ENCODE measurements around the gene FXR2.
"Not testable (repeated sequence)": the region's sequence is repeated elsewhere in the genome, so short reads cannot be mapped to it uniquely, and the experiment has no call there.

FXR2 gene

DNA sequence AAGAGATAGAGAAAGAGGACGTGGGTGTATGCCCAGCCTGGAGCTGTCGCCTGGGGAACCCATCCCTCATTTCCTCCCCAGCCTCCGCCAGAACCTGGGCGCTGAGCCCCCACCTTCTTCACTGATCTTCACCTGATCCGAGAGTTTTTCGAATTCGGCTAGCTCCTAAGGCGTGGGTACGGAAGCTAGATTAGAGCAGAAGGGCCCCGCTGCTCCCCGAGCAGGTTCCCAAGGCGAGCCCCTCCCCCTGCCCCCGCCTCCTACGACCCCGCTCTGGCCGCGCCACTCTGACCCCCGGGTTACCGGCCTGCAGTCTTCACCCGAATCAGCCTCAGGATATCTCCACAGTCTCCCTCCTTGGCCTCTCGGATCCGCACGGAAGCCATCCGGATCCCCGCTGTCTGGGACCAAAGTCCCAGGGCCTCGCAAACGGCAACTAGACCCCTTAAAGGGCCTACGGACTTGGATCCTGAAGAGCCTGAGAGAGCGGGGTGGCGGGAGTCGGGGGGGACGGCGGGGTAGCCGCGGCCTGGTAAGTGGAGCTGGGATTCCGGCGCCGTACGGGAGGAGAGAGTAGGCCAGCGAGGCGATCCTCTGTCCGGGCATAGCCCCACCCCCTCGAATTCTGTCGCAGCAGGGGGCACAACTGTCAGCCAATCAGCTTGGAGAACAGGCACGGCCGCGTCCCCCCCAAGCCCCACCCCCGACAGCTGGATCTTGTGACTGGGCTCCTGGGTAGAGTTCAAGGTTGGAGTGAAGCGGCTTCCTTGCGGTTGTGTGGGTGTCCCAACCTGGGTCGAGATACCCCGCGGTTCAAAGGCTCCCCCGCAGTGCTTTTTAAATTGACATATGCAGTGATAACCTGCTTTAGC, 12.8 kb upstream of the FXR2 start, which contains the start of gene SAT2:
Gene SAT2 (minus strand): TSS at position 572 of the 872 bp plus-strand sequence. CDS start 186 bp downstream, at position 386.
- DNase-seq (ENCODE audit: low spot score), result peak; percentile 100

DNA sequence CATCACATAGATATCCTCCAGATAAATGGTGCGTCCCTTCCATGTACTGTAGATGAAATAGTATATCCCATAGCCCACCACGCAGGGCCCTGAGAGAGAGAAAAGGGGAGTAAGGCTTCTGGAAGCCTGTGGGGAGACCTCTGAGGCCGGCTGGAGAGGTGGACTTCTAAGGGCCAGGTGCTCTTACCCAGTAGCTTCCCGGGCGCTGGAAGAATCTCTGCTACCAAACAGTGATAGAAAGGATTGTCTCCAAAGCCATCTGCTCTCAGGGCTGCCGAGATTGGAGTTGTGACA, 12.2 kb upstream of the FXR2 start:
- DNase-seq (ENCODE audit: low spot score), result no peak

GRCh38 chr17:7626307-7626706, 11.6 kb upstream of the FXR2 start:
- DNase-seq (ENCODE audit: low spot score), result no peak

DNA sequence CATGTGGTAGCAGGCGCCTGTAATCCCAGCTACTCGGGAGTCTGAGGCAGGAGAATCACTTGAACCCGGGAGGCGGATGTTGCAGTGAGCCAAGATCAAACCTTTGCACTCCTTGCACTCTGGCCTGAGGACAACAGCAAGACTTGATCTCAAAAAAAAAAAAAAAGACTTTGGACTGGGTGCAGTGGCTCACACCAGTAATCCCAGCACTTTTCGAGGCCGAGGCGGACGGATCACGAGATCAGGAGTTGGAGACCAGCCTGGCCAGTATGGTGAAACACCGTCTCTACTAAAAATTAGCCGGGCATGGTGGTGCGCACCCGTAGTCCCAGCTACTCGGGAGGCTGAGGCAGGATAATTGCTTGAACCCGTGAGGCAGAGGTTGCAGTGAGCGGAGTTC, 11.1 kb upstream of the FXR2 start:
- not testable (repeated sequence) for DNase-seq (ENCODE audit: low spot score)

DNA sequence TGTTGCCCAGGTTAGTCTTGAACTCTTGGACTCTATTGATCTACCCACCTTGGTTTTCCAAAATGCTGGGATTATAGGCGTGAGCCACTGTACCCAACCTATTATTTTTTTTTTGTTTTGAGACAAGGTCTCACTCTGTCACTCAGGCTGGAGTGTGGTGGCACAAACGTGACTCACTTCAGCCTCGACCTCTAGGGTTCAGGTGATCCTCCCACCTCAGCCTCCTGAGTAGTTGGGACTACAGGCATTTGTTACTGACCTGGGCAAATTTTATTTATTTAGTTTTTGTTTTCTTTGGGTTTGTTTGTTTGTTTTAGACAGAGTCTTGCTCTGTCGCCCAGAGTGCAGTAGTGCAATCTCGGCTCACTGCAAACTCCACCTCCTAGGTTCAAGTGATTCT, 9.0 kb upstream of the FXR2 start:
- DNase-seq (ENCODE audit: low spot score), result no peak

DNA sequence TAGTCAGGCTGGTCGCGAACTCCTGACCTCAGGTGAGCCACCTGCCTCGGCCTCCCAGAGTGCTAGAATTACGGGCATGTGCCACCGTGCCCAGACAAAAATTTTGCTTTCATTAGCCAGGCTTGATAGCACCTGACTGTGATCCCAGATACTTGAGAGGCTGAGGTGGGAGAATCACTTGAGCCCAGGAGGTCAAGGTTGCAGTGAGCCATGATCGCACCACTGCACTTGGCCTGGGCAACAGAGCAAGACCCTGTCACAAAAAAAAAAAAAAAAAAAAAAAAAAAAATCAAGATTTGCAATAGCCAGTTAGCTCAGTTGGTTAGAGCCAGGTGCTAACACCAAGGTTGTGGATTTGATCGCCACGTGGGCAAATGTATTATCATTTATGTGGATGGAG, 6.1 kb upstream of the FXR2 start:
- no peak for DNase-seq (ENCODE audit: low spot score)

- no peak for DNase-seq (ENCODE audit: low spot score)
Observed at GRCh38 chr17:7618608-7619007, 3.9 kb upstream of the FXR2 start.

DNA sequence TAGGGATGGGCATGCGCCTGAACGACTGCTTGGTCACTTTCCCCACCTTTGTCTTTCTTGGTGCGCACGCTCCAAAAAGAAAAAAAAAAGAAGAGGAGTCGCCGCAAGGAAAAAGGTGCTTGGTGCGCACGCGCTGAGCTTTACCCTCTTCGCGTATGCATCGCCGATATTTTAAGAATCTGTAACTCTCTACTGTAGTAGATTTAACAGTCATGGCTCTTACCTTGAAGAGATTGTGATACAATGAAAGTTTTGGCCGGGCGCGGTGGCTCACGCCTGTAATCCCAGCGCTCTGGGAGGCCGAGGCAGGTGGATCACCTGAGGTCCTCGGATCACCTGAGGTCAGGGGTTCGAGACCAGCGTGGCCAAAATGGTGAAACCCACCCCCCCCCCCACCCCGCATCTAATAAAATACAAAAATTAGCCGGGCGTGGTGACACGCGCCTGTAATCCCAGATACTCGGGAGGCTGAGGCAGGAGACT, 609 bp upstream of the FXR2 start:
- no peak for DNase-seq (ENCODE audit: low spot score)

DNA sequence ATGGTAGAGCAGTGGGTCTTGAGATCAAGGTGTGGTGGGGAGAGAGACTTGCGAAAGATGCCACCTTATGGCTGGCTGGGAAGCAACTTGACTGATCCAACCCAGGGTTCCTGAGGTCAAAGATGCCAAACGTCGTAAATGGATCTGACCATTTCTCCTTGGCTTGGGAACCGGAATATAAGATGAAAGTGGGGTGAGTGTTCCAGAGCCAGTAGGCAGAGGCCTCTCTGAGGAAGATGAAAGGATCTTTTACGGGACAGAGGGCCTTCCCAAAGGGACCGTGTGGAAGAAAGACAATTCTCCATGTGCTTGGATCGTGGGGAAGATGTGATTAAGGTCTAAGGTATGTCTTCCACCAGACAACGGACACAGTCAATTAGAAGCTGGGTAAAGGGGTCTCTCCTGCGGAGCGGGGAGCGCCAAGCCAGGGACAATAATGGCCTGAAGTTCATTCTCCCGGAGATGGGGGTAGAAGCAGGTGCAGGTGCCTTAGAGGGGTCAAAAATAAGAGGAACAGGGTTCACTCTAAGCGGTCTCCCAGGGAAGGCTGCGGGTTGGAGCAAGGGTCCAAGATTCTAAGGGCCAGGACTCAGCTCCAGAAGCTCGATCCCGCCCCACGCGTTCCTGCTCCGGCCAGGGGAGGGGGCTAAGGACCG, 800 bp downstream of the FXR2 start:
- peak; percentile 48 for DNase-seq (ENCODE audit: low spot score)

GRCh38 chr17:7612294-7612640, 2.4 kb downstream of the FXR2 start:
- DNase-seq (ENCODE audit: low spot score), result no peak

DNA sequence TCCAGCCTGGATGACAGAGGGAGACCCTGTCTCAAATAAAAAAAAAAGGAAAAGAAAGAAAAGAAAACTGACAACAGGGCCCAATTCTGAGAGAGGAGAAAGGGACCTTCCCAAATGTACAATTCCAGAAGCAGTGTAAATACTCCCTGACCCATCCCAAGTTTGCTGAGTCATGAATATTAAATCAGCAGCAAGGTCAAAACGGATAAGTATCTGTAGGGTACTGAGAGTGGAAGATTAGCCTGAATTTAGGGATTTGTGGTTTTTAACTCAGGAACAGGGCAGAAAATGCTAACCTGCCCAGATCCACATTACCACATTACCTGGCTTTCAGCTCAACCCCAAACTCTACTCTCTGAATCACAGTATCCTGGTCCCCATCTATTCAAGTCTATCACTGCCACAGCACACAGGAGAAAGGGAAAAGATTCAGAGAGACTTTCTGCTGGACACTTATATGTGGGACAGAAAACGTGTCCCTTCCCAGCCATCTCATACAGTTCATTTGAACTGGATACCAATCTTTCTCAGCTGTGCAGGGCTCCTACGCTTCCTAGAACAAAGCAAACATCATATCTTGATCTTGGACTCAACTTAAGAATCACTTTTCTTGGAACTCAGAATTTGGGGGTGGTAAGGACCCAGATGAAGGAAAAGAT, 2.9 kb downstream of the FXR2 start:
- no peak for DNase-seq (ENCODE audit: low spot score)

DNA sequence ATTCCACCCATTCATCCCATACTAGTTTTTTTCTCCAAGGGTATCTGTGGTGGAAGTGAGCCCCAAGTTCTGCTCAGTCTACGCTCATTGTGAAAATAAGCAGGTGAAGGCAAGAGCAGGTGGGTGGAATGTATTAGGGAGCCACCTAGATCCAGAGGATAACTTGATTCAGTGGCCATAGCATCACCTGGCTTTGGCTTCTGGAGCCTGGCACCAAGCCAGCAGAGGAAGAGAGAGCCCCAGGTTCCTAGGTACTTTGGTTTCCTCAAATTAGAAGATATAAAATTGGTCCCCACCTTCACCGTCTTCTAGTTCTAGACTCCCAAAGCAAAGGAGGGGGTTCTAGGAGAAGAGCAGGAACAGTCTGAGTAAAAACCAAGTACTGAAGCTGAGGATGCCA, 4.1 kb downstream of the FXR2 start:
- no peak for DNase-seq (ENCODE audit: low spot score)

DNA sequence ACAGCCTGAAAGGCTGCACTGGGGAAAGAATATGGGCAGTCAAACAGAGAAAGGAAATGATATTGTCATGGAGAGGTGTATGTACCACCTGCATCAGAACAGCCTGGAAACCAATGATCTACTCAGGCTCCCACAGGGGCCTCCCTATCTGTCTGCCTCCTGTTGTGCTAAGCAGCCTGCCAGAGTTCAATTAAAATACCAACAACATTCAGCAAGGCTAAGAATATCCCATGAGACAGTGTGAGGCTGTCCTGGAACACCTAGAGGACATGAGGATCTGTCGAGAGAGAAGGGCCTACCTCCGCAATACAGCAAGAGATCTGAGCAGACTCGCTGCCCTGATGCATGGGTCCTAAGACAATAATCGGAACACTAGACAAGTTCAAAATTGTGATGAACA, 8.4 kb downstream of the FXR2 start:
- DNase-seq (ENCODE audit: low spot score), result no peak

DNA sequence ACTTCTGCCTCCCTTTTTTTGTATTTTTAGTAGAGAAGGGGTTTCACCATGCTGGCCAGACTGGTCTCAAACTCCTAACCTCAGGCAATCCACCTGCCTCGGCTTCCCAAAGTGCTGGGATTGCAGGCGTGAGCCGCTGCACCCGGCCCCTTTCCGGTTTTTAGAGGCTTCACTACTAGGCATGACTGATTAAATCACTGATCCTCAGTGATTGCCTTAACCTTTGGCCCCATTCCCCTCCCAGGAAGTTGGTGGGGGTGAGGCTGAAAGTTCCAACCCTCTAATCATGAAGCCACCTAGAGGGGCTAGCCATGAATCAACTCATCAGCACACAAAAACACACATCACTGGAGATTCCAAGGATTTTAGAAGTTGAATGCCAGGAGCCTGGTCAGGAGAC, 17.1 kb downstream of the FXR2 start:
- not testable (repeated sequence) for DNase-seq (ENCODE audit: low spot score)

DNA sequence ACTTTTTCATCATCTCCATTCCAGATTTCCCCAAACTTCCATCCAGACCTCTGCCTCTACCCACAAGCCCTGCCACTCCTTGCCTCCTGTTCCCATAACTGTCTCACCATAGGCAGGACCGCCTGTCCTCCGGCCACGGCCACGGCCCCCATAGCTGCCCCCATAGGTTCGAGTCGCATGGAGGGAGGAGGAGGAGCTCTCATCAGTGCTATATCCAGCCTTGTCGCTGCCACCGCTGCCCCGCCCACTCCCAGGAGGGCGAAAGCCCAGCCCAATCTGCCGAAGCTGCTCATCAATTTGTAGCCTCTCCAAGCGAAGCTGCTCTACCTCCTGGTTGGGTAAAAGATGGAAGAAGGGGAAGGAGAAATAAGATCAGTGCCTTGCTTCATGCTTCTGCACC, 21.4 kb downstream of the FXR2 start:
- DNase-seq (ENCODE audit: low spot score), result no peak

DNA sequence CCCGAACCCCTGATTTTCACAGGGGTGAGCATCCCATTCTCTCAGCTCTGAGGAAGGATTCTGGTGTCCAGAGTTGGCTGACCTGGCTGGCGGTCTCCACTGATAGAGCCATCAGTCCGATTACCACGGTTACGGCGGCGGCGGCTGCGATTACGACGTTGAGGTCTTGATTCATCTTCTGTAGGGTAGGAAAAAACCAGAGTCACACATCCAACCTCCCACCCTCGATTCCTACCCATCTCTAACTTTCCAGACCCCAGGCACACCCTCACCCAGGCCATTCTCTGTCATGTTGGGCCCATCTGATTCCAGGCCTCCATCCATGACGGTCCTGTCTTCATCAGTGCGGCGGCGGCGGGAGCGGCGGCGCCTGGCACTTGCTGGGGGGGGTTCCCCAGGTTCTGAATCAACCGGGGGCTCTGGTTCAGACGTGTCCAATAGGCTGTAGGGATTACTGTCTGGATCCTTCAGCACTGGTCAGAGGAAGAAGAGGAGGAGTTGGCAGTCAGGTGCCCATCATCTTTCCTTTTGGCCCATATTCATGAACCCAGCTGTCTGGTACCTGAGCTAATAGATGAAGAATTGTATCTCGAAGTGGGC, 22.2 kb downstream of the FXR2 start:
- no peak for DNase-seq (ENCODE audit: low spot score)

- no peak for DNase-seq (ENCODE audit: low spot score)
Observed at GRCh38 chr17:7591596-7591995, 23.1 kb downstream of the FXR2 start.

- peak; percentile 67 for DNase-seq (ENCODE audit: low spot score)
Observed at GRCh38 chr17:7590743-7591142, 24.0 kb downstream of the FXR2 start.

DNA sequence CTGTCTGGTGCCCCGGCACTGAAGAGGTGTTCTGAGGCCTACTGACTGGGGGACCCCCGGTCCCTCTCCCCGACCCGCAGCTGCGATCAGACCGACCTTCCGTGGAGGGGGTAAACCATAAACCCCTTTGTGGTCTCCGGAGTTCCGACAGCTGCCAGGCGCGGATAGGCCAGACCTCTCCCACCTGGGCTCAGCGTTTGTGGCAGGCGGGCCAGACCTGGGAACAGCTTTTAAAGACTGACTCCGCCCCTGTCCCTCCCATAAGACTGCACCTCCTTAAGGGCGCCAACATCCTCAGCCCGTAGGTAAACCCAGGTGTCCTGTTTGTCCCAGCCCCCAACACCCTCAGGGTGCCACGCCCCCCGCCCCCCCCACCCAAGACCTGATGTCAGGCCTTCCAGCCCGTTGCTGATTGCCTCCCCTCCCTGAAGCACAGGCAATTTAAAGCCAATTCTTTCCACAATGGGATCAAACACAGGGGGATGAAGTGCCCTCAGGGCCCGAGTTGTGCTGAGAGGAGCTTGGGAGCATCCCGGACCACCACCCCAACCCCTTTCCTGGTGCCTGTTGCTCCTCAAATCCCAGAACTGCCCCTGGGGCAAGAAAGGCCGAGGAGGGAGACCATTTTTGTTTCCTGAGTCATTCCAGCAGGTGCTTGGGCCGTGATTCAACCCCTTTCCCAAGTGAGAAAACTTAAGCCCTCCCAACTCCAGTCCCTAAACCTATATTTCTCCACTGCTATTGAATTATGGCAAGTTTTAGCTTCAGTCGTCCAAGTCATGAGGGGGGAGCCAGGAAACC, 24.6 kb downstream of the FXR2 start, which contains the start of gene SOX15:
Gene SOX15 (minus strand): TSS at position 204 of the 801 bp plus-strand sequence. CDS start 418 bp downstream, outside the sequence.
- no peak for DNase-seq (ENCODE audit: low spot score)

DNA sequence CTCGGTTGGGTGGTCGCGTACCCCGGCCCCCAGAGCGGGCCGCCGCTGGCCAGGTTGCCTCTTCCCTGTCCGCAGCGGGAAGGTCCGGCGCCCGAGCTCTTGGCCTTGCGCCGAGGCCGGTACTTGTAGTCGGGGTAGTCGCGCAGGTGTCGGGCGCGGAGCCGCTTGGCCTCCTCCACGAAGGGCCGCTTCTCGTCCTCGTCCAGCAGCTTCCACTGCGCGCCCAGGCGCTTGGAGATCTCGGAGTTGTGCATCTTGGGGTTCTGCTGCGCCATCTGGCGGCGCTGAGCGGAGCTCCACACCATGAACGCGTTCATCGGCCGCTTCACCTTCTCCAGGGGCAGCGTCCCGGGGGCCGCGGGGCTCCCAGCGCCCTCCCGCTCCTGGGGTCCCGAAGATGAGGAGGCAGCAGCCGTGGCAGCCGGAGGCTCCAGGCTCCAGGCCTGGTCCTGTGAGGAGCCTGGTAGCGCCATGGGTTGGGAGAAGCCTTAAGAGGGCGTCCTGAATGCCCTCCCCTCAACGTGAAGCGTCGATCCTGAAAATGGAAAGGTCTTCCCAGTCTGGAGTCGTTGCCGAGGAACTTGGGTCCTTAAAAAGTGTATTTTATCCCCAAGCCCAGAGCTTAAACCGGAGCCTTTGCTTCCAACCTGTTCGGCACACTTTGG, 25.4 kb downstream of the FXR2 start:
- peak; percentile 85 for DNase-seq (ENCODE audit: low spot score)

- DNase-seq (ENCODE audit: low spot score), result no peak
Observed at GRCh38 chr17:7588553-7589203, 26.0 kb downstream of the FXR2 start.
